ENCODE results near the gene GDE1. TPM values are rescaled to one million over a fixed set of nuclear protein-coding genes. Genes with fewer than 3 reads are reported as not detected.

GDE1 gene
- polyA plus RNA-seq, 5 donors = 66.6 to 87.7 (median 77.3) TPM

GRCh38 chr16:19527161-19527560 lies 5.3 kb upstream of the GDE1 start:
- DNase-seq = no peak

- DNase-seq = no peak
These were observed 3.5 kb upstream of the GDE1 start for GRCh38 chr16:19525385-19525723.

GRCh38 chr16:19524616-19525384 lies 2.9 kb upstream of the GDE1 start:
- peak; percentile 26 to 29 for DNase-seq

GRCh38 chr16:19524356-19524615 lies 2.4 kb upstream of the GDE1 start:
- peak in 1 of 2 donors; percentile 16 for DNase-seq

- peak; percentile 92 to 93 for DNase-seq
These were observed 1.9 kb upstream of the GDE1 start, which contains the start of gene CCP110 for GRCh38 chr16:19523559-19524355. TSS of gene CCP110 (plus strand) at chr16:19523942. CDS start at chr16:19527882, 3,940 bp downstream.

GRCh38 chr16:19523184-19523558 lies 1.3 kb upstream of the GDE1 start:
- DNase-seq = peak in 1 of 2 donors; percentile 1

GRCh38 chr16:19522760-19523159 lies 862 bp upstream of the GDE1 start:
- peak in 1 of 2 donors; percentile 3 for DNase-seq

- DNase-seq = no peak
These were observed 467 bp upstream of the GDE1 start for GRCh38 chr16:19522397-19522732.

GRCh38 chr16:19520861-19521331 lies 1.0 kb downstream of the GDE1 start:
- peak in 1 of 2 donors; percentile 13 for DNase-seq

- no peak for DNase-seq
These were observed 3.5 kb downstream of the GDE1 start for GRCh38 chr16:19518388-19518787.

- DNase-seq = no peak
These were observed 4.3 kb downstream of the GDE1 start for GRCh38 chr16:19517424-19518089.

GRCh38 chr16:19515757-19516156 lies 6.1 kb downstream of the GDE1 start:
- DNase-seq = no peak

GRCh38 chr16:19513377-19514053 lies 8.4 kb downstream of the GDE1 start:
- DNase-seq = peak in 1 of 2 donors; percentile 6

GRCh38 chr16:19512297-19512696 lies 9.6 kb downstream of the GDE1 start:
- no peak for DNase-seq

- DNase-seq = no peak
These were observed 14.0 kb downstream of the GDE1 start for GRCh38 chr16:19507867-19508266.

- DNase-seq = no peak
These were observed 14.9 kb downstream of the GDE1 start for GRCh38 chr16:19506965-19507364.

GRCh38 chr16:19505600-19506303 lies 16.1 kb downstream of the GDE1 start:
- DNase-seq = no peak

GRCh38 chr16:19503461-19504075 lies 18.3 kb downstream of the GDE1 start:
- no peak for DNase-seq

- DNase-seq = peak; percentile 42 to 62
These were observed 19.3 kb downstream of the GDE1 start for GRCh38 chr16:19502395-19503131.

- DNase-seq = no peak
These were observed 22.4 kb downstream of the GDE1 start for GRCh38 chr16:19499481-19499880.
